Choroid plexus epithelial cell (primary cell): Measurements from ENCODE around the gene PPP1R14D.

Experiments
- DNase-seq: peaks from one replicate; pipeline ENCODE4 v3.0.0-alpha.2; 2010; ENCODE audit warnings: low read depth
- H3K4me3 ChIP-seq: 2 replicates; pipeline ENCODE4 v1.5.1; 2011; ENCODE audit warnings: low read depth, mild to moderate bottlenecking, control low read depth, low read length, moderate library complexity
- CTCF ChIP-seq: conservative IDR thresholded peaks from 2 replicates; pipeline ENCODE4 v1.5.1; 2011; ENCODE audit warnings: low read depth, mild to moderate bottlenecking, control low read depth, inconsistent platforms, low read length, moderate library complexity

Gene PPP1R14D

GRCh38 chr15:40785814-40786213, 42.7 kb downstream of the PPP1R14D start:
- no peak for TF ChIP-seq CTCF
- no peak overlapping the region for H3K4me3 ChIP-seq
- peak; percentile 30 for DNase-seq

GRCh38 chr15:40785164-40785563, 43.3 kb downstream of the PPP1R14D start:
- DNase-seq: peak; percentile 39
- peak; percentile 38 for TF ChIP-seq CTCF

GRCh38 chr15:40782609-40783227, 45.8 kb downstream of the PPP1R14D start:
- DNase-seq: peak; percentile 25
- H3K4me3 ChIP-seq: no peak overlapping the region
- peak; percentile 58 for TF ChIP-seq CTCF

More at GRCh38 chr15:40785164-40785563, 43.3 kb downstream of the PPP1R14D start:
- H3K4me3 ChIP-seq: no peak overlapping the region

- no peak overlapping the region for H3K4me3 ChIP-seq
- peak; percentile 39 for DNase-seq
- TF ChIP-seq CTCF: no peak
These were observed 51.9 kb downstream of the PPP1R14D start for GRCh38 chr15:40776537-40777141.

GRCh38 chr15:40775740-40776536, 52.6 kb downstream of the PPP1R14D start:
- H3K4me3 ChIP-seq: no peak overlapping the region
- TF ChIP-seq CTCF: no peak
- DNase-seq: no peak

- DNase-seq: no peak
- TF ChIP-seq CTCF: no peak
- H3K4me3 ChIP-seq: no peak overlapping the region
These were observed 53.5 kb downstream of the PPP1R14D start for GRCh38 chr15:40775007-40775406.

- no peak for TF ChIP-seq CTCF
- no peak for DNase-seq
- H3K4me3 ChIP-seq: no peak overlapping the region
These were observed 54.6 kb downstream of the PPP1R14D start for GRCh38 chr15:40773902-40774301.
